Measurements from ENCODE around the gene HES5. TPM values are rescaled to one million over a fixed set of nuclear protein-coding genes. Genes with fewer than 3 reads are reported as not detected.

The HES5 gene
- polyA plus RNA-seq, 1 donor (not counting 4 experiments of a cell fraction or from before 2014, with no cell fraction given), result 0.33 TPM

DNA sequence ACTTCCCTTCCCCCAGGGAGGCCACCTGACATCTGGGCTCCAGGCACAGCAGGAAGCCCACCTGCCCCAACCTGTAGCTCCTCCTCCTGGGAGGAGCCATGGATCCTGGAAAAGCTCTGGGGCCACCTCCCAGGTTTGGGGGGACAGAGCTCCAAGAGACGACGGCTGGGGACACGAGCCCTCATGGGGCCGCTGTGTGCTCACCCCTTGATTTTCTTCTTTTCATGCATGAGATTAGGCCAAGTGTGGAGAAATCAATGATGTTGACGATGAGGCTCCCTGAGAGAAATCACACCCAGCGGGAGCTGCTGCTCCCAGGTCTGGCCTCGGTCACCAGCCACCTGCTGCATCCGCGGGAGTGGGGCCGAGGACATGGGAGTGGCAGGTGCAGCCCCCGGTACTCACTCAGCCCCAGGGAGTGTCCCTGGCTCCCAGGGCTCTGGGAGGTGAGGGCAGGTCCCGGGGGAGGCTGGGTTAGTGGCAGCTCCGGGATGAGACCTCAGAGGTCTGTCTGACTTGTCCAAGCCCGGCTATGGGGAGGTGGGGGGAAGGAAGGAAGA is 34.8 kb upstream of the HES5 start:
- Histone ChIP-seq H3K4me2 (ENCODE audit: control insufficient read depth, extremely low read depth, insufficient read depth, low read depth, low read length) (no peak overlapping the region), H3K9me3 (ENCODE audit: control insufficient read depth, low read depth, low read length) (no peaks in the 10 kb centered on the region), H3K4me3 (ENCODE audit: control insufficient read depth in 2 of 3, extremely low read depth in 1 of 3, insufficient read depth in 2 of 3, low read depth in 1 of 3, low read length in 3 of 3) (no peak overlapping the region), H3K27me3 (ENCODE audit: control insufficient read depth, extremely low read depth, insufficient read depth, low read length) (peaks cover 21% of the 10 kb centered on the region), H3K9ac (ENCODE audit: control insufficient read depth, extremely low read depth, insufficient read depth, low read length) (no peak overlapping the region), H3K4me1 (ENCODE audit: control insufficient read depth, extremely low read depth, insufficient read depth, low read length) (no peaks in the 10 kb centered on the region), H3K9me1 (ENCODE audit: control insufficient read depth, extremely low read depth, insufficient read depth, low read length) (no peaks in the 10 kb centered on the region), H3K36me3 (ENCODE audit: control insufficient read depth in 2 of 2, extremely low read depth in 1 of 2, insufficient read depth in 2 of 2, low read length in 2 of 2) (no peaks in the 10 kb centered on the region), H2AFZ (ENCODE audit: control insufficient read depth, low read length) (no peak overlapping the region), H3K79me2 (ENCODE audit: control insufficient read depth, insufficient read depth, low read length) (no peaks in the 10 kb centered on the region), H4K20me1 (ENCODE audit: control insufficient read depth, extremely low read depth, insufficient read depth, low read length) (no peaks in the 10 kb centered on the region), H3K27ac (ENCODE audit: control insufficient read depth, insufficient read depth, low read length) (no peak overlapping the region)
- dilution Hi-C loops (cut with MboI; ENCODE audit: extremely low pct_ligation_motif_present, low sequenced_read_pairs), result no loop called here
- no peak for DNase-seq (ENCODE audit: low read depth, low spot score)
- no peak for FAIRE-seq
- no peak for TF ChIP-seq CTCF (optimal IDR thresholded peaks at IDR 0.05 in 1 of 3, IDR thresholded peaks at IDR 0.05 in 1 of 3, conservative IDR thresholded peaks at IDR 0.05 in 1 of 3; ENCODE audit: extremely low read depth in 1 of 3, insufficient read depth in 2 of 3, low read length in 3 of 3)
- TF ChIP-seq EZH2 (IDR thresholded peaks at IDR 0.05; ENCODE audit: low read length), result no peak

DNA sequence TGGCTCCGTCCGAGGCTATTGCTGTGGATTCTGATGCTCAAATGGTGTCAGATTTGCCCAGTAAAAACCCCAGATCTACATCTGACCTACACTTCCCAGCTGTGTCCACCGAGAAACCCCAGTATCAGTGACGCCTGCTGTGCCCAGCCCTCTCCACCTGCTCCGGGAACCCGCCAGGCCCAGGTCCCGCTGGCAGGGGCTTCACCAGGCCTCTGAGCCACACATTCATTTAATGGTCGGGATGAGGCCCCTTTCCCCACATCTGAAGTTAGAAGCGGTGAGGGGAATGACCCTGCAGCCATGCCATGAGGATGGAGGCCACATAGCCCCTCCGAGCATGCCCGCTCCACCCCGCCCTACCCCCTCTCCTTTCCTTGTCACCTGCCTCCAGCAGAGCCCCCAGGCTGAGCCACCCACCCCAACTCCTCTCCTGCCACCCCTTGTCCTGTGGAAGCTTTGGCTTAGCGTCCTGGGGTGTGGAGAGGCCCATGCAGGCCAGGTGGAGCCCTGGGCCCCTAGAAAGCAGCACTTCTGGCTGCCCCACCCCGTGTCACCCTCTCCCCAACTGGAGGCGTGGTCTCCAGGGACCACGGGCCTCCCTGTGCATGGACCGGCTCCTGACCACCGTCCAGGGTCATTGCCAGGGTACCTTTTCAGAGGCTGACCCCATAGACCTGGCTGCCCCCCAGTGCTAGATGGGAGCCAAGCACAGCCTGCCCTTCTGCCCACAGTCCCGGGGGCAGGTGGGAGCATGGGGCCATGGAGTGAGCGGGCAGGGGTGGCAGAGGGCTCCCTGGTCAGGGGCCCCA is 34.1 kb upstream of the HES5 start:
- Histone ChIP-seq H4K20me1 (ENCODE audit: control insufficient read depth, extremely low read depth, insufficient read depth, low read length) (no peaks in the 10 kb centered on the region), H3K4me2 (ENCODE audit: control insufficient read depth, extremely low read depth, insufficient read depth, low read depth, low read length) (no peak overlapping the region), H3K9me3 (ENCODE audit: control insufficient read depth, low read depth, low read length) (no peaks in the 10 kb centered on the region), H3K79me2 (ENCODE audit: control insufficient read depth, insufficient read depth, low read length) (no peaks in the 10 kb centered on the region), H3K4me3 (ENCODE audit: control insufficient read depth in 2 of 3, extremely low read depth in 1 of 3, insufficient read depth in 2 of 3, low read depth in 1 of 3, low read length in 3 of 3) (no peak overlapping the region), H3K36me3 (ENCODE audit: control insufficient read depth in 2 of 2, extremely low read depth in 1 of 2, insufficient read depth in 2 of 2, low read length in 2 of 2) (no peaks in the 10 kb centered on the region), H3K27ac (ENCODE audit: control insufficient read depth, insufficient read depth, low read length) (no peak overlapping the region), H2AFZ (ENCODE audit: control insufficient read depth, low read length) (no peak overlapping the region), H3K4me1 (ENCODE audit: control insufficient read depth, extremely low read depth, insufficient read depth, low read length) (no peaks in the 10 kb centered on the region), H3K9ac (ENCODE audit: control insufficient read depth, extremely low read depth, insufficient read depth, low read length) (no peak overlapping the region), H3K9me1 (ENCODE audit: control insufficient read depth, extremely low read depth, insufficient read depth, low read length) (no peaks in the 10 kb centered on the region), H3K27me3 (ENCODE audit: control insufficient read depth, extremely low read depth, insufficient read depth, low read length) (peaks cover 21% of the 10 kb centered on the region)
- FAIRE-seq (no peak), DNase-seq (ENCODE audit: low read depth, low spot score) (no peak)
- dilution Hi-C loops (cut with MboI; ENCODE audit: extremely low pct_ligation_motif_present, low sequenced_read_pairs), result no loop called here
- TF ChIP-seq EZH2 (IDR thresholded peaks at IDR 0.05; ENCODE audit: low read length), result no peak
- TF ChIP-seq CTCF (optimal IDR thresholded peaks at IDR 0.05 in 1 of 3, IDR thresholded peaks at IDR 0.05 in 1 of 3, conservative IDR thresholded peaks at IDR 0.05 in 1 of 3; ENCODE audit: extremely low read depth in 1 of 3, insufficient read depth in 2 of 3, low read length in 3 of 3), result no peak

All from keratinocyte (primary cell).